Camera-type eye (tissue), 1 donor: ENCODE measurements around the gene OR10A2. TPM values are rescaled to one million over a fixed set of nuclear protein-coding genes. Genes with fewer than 3 reads are reported as not detected.

Experiments used
- total RNA-seq: library from RNA; depleted of rRNA; stranded (reverse); fragments of >200 nt; gene quantifications from one replicate; pipeline ENCODE4 v1.2.3, GENCODE V29; 2014

OR10A2 gene, protein sequence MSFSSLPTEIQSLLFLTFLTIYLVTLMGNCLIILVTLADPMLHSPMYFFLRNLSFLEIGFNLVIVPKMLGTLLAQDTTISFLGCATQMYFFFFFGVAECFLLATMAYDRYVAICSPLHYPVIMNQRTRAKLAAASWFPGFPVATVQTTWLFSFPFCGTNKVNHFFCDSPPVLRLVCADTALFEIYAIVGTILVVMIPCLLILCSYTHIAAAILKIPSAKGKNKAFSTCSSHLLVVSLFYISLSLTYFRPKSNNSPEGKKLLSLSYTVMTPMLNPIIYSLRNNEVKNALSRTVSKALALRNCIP
- total RNA-seq = 0.22 TPM

DNA sequence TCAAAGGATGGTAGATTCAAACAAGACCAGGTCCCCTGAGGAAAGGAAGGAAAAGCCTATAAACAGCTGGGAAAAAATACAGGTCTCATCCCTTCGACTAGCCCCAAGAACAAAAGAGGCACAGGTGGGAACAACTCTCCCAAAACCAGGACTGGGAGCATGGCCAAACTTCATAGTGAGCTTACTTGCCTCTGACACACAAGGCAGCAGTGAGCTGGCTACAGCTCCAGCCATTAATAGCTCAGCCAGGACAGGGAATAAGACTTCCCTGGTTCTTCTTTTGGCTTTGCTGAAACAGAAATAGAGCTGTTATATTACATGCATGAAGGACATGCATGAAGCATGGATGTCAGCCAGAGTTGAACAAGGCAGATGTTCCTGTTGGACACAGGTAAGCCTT lies at the start of gene OR10A2:
OR10A2 (plus strand) TSS at position 97 of the 400 bp plus-strand sequence. CDS start 6,698 bp downstream, outside the sequence.

DNA sequence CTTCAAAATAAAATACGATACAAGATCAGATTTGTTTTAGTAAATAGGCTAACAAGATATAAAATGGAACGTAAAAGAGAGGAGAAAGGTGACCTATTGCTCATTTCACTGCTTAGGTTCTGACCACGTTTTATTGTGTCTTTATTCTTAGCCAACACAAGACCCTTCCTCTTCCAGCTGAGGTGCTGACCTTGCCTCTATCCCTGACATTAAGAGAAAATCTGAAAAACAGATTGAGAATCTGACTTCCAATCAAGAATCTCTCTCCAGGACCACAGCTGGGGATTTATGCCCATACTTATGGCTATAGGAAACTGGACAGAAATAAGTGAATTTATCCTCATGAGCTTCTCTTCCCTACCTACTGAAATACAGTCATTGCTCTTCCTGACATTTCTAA lies 17.5 kb upstream of the OR10A2 start, which contains the start of gene OR10A5:
OR10A5 (plus strand) TSS at position 301 of the 400 bp plus-strand sequence; CDS start at position 301, 0 bp downstream.

DNA sequence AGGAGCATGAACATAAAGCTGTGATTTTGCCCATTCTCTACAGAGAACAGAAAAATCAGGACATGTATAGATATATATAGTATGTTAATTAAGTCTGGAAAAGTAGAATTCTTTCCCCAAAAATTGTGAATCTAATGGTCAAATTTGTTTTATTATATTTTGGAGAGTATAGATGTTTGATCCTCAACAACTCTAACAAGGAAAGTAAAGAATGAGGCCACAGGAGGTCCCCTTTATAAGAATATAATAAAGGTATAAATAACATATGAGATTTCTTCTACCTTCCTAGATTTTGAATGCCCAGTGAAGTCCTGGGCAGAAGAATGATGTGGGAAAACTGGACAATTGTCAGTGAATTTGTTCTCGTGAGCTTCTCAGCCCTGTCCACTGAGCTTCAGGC lies 13.5 kb downstream of the OR10A2 start, which contains the start of gene OR10A4:
OR10A4 (plus strand) TSS at position 301 of the 400 bp plus-strand sequence; CDS start at position 324, 23 bp downstream.

DNA sequence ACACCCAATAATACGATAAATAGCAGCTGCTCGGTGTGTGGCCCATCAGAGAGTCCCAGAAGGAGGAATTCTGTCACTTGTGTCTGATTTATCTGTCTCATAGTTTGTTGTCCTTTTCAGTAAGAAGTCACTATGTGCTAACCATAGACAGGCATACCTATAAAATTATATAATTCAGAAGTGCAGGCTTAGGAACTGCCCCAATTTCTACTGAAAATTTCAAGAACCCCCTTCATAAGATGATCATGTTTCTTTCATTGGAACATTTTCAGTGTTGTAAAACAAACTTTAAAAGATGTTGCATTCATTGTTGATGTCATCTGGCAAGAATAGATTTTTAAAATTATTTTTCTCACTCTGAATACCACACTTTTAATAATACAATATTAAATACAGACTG lies 29.5 kb downstream of the OR10A2 start, which contains the start of gene OR2D2:
OR2D2 (minus strand) TSS at position 101 of the 400 bp plus-strand sequence; CDS start at position 101, 0 bp downstream.

DNA sequence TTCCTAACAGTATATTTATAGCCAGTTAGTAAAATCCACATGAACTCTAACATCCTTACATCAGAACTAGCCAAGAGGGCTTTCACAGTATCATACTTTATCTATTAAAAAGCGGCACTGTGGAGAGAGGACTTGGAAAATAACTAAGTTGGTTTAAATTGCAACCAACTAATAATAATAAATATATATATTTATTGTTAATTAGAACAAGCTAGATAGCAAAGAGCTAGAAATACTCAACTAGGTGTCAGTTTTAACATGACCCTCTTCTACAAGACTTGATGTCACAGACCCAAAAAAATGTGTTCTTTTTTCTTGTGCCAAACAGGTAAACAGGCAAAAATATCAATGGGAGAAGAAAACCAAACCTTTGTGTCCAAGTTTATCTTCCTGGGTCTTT lies 57.8 kb downstream of the OR10A2 start, which contains the start of gene OR2D3:
OR2D3 (plus strand) TSS at position 301 of the 400 bp plus-strand sequence; CDS start at position 301, 0 bp downstream.

Other genes starting within 250 kb of the OR10A2 start
- gene TPP1, start 243.6 kb upstream of the OR10A2 start, total RNA-seq = 65.5 TPM
- 84.2 TPM for gene DCHS1, start 207.2 kb upstream of the OR10A2 start, total RNA-seq
- 30.1 TPM for gene MRPL17, start 179.7 kb upstream of the OR10A2 start, total RNA-seq
- gene OR2AG2, start 91.1 kb upstream of the OR10A2 start, total RNA-seq = 0.16 TPM
- gene OR2AG1, start 80.0 kb upstream of the OR10A2 start, total RNA-seq = not detected
- 0.55 TPM for gene OR6A2, start 63.4 kb upstream of the OR10A2 start, total RNA-seq
- gene OR10A5, start 17.4 kb upstream of the OR10A2 start, total RNA-seq = not detected
- not detected for gene OR10A4, start 13.6 kb downstream of the OR10A2 start, total RNA-seq
- gene OR2D2, start 29.4 kb downstream of the OR10A2 start, total RNA-seq = 0.38 TPM
- not detected for gene OR2D3, start 57.9 kb downstream of the OR10A2 start, total RNA-seq
- gene ZNF215, start 63.4 kb downstream of the OR10A2 start, total RNA-seq = 2.1 TPM
- 18.0 TPM for gene ZNF214, start 157.3 kb downstream of the OR10A2 start, total RNA-seq
- 0.88 TPM for gene NLRP14, start 157.4 kb downstream of the OR10A2 start, total RNA-seq
- not detected for gene RBMXL2, start 225.9 kb downstream of the OR10A2 start, total RNA-seq